Activated CD4-positive, alpha-beta T cell treated with anti-CD3 and anti-CD28 coated beads, Interleukin-2, amount 10 ng/mL, durations not matched to agents 24 days and 14 days (primary cell): ENCODE measurements around the gene BLOC1S6. TPM values are rescaled to one million over a fixed set of nuclear protein-coding genes. Genes with fewer than 3 reads are reported as not detected.

Experiments
- DNase-seq: peaks from one replicate; pipeline ENCODE4 v3.0.0; 2022
- H3K27ac Mint-ChIP-seq: one replicate; pipeline ENCODE4 v1.8.0; 2022; ENCODE audit warnings: mild to moderate bottlenecking, mixed read lengths
- H3K27me3 Mint-ChIP-seq: one replicate; pipeline ENCODE4 v1.8.0; 2022; ENCODE audit warnings: mixed read lengths
- H3K36me3 Mint-ChIP-seq: one replicate; pipeline ENCODE4 v1.8.0; 2022; ENCODE audit warnings: low read depth, mild to moderate bottlenecking, mixed read lengths
- H3K4me1 Mint-ChIP-seq: one replicate; pipeline ENCODE4 v1.8.0; 2021; ENCODE audit warnings: mixed read lengths
- H3K4me3 Mint-ChIP-seq: one replicate; pipeline ENCODE4 v1.8.0; 2022; ENCODE audit warnings: mild to moderate bottlenecking, moderate library complexity, mixed read lengths
- H3K9me3 Mint-ChIP-seq: one replicate; pipeline ENCODE4 v1.8.0; 2021; ENCODE audit warnings: mixed read lengths
- intact Hi-C: fragments of 100-400 bp; cut with micrococcal nuclease; formaldehyde crosslinking; loops from one replicate; pipeline ENCODE4 v1.15.1; 2023
- total RNA-seq: library from RNA; stranded (reverse); gene quantifications from 2 replicates; pipeline ENCODE4 v1.2.3, GENCODE V29; 2022

BLOC1S6 gene
- total RNA-seq, 1 donor from 2014 or later: 44.8 TPM

DNA sequence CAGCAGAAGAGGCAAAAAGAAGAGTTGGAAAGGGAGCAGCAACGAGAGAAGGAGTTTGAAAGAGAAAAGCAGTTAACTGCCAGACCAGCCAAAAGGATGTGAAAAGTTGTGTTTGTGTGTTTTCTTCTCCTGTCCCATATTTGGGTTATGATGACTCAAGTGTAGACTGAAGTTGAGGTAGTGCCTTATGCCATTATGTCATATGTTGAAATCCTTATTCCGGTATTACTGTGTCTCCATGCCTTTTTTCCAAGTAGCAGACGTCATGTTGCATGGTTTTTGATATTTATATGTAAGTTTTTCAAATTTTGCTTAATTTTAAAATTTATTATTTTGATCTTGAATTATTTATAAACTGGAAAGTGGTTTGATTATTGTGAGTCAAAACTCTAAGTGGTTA lies 19.2 kb downstream of the BLOC1S6 start:
- intact Hi-C loops: no loop called here
- DNase-seq: no peak
- peaks cover 5% of the 10 kb centered on the region for H3K4me1 Mint-ChIP-seq
- peaks cover 10% of the 10 kb centered on the region for H3K36me3 Mint-ChIP-seq
- H3K27me3 Mint-ChIP-seq: no peaks in the 10 kb centered on the region
- no peaks in the 10 kb centered on the region for H3K9me3 Mint-ChIP-seq
- H3K4me3 Mint-ChIP-seq: no peak overlapping the region
- H3K27ac Mint-ChIP-seq: no peak overlapping the region

GRCh38 chr15:45606841-45607240 lies 19.7 kb downstream of the BLOC1S6 start:
- no peak overlapping the region for H3K27ac Mint-ChIP-seq
- no peak overlapping the region for H3K4me3 Mint-ChIP-seq
- peaks cover 10% of the 10 kb centered on the region for H3K36me3 Mint-ChIP-seq
- no peaks in the 10 kb centered on the region for H3K27me3 Mint-ChIP-seq
- intact Hi-C loops: no loop called here
- peaks cover 5% of the 10 kb centered on the region for H3K4me1 Mint-ChIP-seq
- no peaks in the 10 kb centered on the region for H3K9me3 Mint-ChIP-seq
- DNase-seq: no peak

DNA sequence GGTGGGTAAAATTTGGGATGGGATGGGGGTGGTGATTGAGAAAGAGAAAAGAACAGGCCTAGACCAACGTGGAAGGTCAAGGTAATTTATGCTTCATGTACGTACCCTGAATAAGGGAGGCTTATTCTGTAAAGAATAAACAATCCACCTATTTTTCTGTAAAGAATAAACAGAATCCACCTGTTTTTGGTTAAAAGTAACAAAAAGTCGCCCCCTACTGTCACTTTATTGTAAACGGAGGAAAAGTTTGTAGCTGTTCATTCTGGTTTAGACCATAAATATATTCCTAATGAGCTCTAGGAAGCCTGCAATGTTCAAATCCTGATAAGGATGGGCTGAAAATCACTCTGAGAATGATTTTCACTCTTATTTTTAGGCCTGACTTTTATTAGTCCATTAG lies 24.1 kb downstream of the BLOC1S6 start:
- H3K4me1 Mint-ChIP-seq: peaks cover 10% of the 10 kb centered on the region
- peak overlapping the region; percentile 15 for H3K27ac Mint-ChIP-seq
- no peaks in the 10 kb centered on the region for H3K9me3 Mint-ChIP-seq
- H3K36me3 Mint-ChIP-seq: peaks cover 6% of the 10 kb centered on the region
- intact Hi-C loops: loop anchor here (5.0 kb wide), 1 partner anchor 89 kb away; the partner anchor contains the start of gene SLC30A4
- no peak overlapping the region for H3K4me3 Mint-ChIP-seq
- peak; percentile 66 for DNase-seq
- no peaks in the 10 kb centered on the region for H3K27me3 Mint-ChIP-seq

GRCh38 chr15:45612790-45613415 lies 25.7 kb downstream of the BLOC1S6 start:
- Mint-ChIP-seq H3K9me3 (no peaks in the 10 kb centered on the region), H3K4me1 (peaks cover 10% of the 10 kb centered on the region), H3K27ac (peak overlapping the region; percentile 83), H3K36me3 (no peaks in the 10 kb centered on the region), H3K27me3 (no peaks in the 10 kb centered on the region), H3K4me3 (peak overlapping the region; percentile 41)
- intact Hi-C loops: loop anchor here (5.0 kb wide), 1 partner anchor 91 kb away; the partner anchor contains the start of gene SLC30A4
- DNase-seq: no peak

DNA sequence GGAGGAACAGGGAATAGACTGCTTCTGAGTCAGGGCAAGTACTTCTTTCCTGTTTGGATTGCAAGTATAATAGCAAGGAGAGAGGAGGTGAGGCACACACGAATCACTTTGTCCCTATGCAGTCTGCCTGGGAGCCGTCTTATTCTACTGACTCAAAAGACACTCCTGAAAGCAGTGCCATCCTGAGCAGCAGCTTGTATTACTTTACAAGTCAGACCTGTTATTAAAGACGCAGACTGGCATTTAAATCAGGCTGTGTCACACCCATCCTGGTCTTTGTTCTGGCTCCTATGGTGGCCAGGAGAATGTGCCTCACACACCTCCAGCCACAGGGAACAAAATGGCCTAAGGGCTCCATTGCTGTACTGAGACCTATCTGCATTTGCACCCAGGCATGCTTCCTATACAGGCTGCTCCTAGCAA lies 29.7 kb downstream of the BLOC1S6 start:
- intact Hi-C loops: no loop called here
- no peak for DNase-seq

GRCh38 chr15:45618813-45619212 lies 31.6 kb downstream of the BLOC1S6 start:
- Mint-ChIP-seq H3K4me1 (peaks cover 2% of the 10 kb centered on the region), H3K36me3 (no peaks in the 10 kb centered on the region), H3K4me3 (no peak overlapping the region), H3K9me3 (peaks cover 6% of the 10 kb centered on the region), H3K27ac (no peak overlapping the region), H3K27me3 (peaks cover 14% of the 10 kb centered on the region)
- intact Hi-C loops: no loop called here
- peak; percentile 61 for DNase-seq

More for the DNA sequence above, 29.7 kb downstream of the BLOC1S6 start:
- no peaks in the 10 kb centered on the region for H3K36me3 Mint-ChIP-seq
- H3K4me3 Mint-ChIP-seq: no peak overlapping the region
- H3K4me1 Mint-ChIP-seq: peaks cover 9% of the 10 kb centered on the region
- H3K27me3 Mint-ChIP-seq: peaks cover 1% of the 10 kb centered on the region
- H3K9me3 Mint-ChIP-seq: no peaks in the 10 kb centered on the region
- H3K27ac Mint-ChIP-seq: no peak overlapping the region

DNA sequence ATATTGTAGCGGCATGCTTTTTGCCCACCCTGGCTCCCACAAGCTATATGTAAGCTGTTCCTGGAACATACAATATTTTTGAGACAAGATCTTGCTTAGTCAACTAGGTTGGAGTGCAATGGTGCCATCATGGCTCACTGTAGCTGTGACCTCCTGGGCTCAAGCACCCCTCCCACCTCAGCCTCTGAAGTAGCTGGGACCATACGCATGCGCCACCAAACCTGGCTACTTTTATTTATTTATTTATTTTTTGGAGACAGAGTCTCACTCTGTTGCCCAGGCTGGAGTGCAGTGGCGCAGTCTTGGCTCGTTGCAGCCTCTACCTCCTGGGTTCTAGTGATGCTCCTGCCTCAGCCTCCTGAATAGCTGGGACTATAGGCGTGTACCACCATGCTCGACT lies 41.0 kb downstream of the BLOC1S6 start:
- no peak for DNase-seq
- H3K27me3 Mint-ChIP-seq: peaks cover 20% of the 10 kb centered on the region
- H3K4me1 Mint-ChIP-seq: peaks cover 4% of the 10 kb centered on the region
- intact Hi-C loops: no loop called here
- H3K4me3 Mint-ChIP-seq: no peak overlapping the region
- H3K27ac Mint-ChIP-seq: no peak overlapping the region
- H3K36me3 Mint-ChIP-seq: peaks cover 6% of the 10 kb centered on the region
- H3K9me3 Mint-ChIP-seq: peaks cover 19% of the 10 kb centered on the region

- intact Hi-C loops: no loop called here
- peaks cover 8% of the 10 kb centered on the region for H3K36me3 Mint-ChIP-seq
- peaks cover 11% of the 10 kb centered on the region for H3K9me3 Mint-ChIP-seq
- no peak for DNase-seq
- H3K27ac Mint-ChIP-seq: no peak overlapping the region
- no peak overlapping the region for H3K4me3 Mint-ChIP-seq
- peaks cover 12% of the 10 kb centered on the region for H3K27me3 Mint-ChIP-seq
- peaks cover 13% of the 10 kb centered on the region for H3K4me1 Mint-ChIP-seq
Measured at GRCh38 chr15:45630917-45631691, 43.9 kb downstream of the BLOC1S6 start.

- Mint-ChIP-seq H3K27me3 (peaks cover 10% of the 10 kb centered on the region), H3K4me1 (peaks cover 13% of the 10 kb centered on the region), H3K27ac (no peak overlapping the region), H3K9me3 (peaks cover 5% of the 10 kb centered on the region), H3K36me3 (peaks cover 6% of the 10 kb centered on the region), H3K4me3 (no peak overlapping the region)
- intact Hi-C loops: no loop called here
- no peak for DNase-seq
Measured at GRCh38 chr15:45631776-45632175, 44.6 kb downstream of the BLOC1S6 start.

- Mint-ChIP-seq H3K4me1 (peaks cover 38% of the 10 kb centered on the region), H3K4me3 (peak within 1 kb of the TSS; percentile 100), H3K27me3 (peaks cover 2% of the 10 kb centered on the region), H3K9me3 (no peaks in the 10 kb centered on the region), H3K36me3 (peaks cover 27% of the 10 kb centered on the region), H3K27ac (peak within 1 kb of the TSS; percentile 98)
- intact Hi-C loops: loop anchor here (1.0 kb wide), 1 partner anchor 47 kb away; the partner anchor contains the start of gene BLOC1S6
- peak; percentile 92 for DNase-seq
Measured at GRCh38 chr15:45634432-45635190, 47.4 kb downstream of the BLOC1S6 start, which contains the start of gene SQOR. SQOR (plus strand) TSS chr15:45635029; CDS start chr15:45658924, 23,895 bp downstream.

- no peaks in the 10 kb centered on the region for H3K9me3 Mint-ChIP-seq
- peaks cover 2% of the 10 kb centered on the region for H3K27me3 Mint-ChIP-seq
- peak overlapping the region; percentile 100 for H3K4me3 Mint-ChIP-seq
- peaks cover 44% of the 10 kb centered on the region for H3K4me1 Mint-ChIP-seq
- H3K27ac Mint-ChIP-seq: peak overlapping the region; percentile 98
- H3K36me3 Mint-ChIP-seq: peaks cover 33% of the 10 kb centered on the region
- intact Hi-C loops: loop anchor here (1.0 kb wide), 1 partner anchor 48 kb away; the partner anchor contains the start of gene BLOC1S6
- DNase-seq: peak; percentile 90
Measured at GRCh38 chr15:45635191-45635638, 48.0 kb downstream of the BLOC1S6 start.

DNA sequence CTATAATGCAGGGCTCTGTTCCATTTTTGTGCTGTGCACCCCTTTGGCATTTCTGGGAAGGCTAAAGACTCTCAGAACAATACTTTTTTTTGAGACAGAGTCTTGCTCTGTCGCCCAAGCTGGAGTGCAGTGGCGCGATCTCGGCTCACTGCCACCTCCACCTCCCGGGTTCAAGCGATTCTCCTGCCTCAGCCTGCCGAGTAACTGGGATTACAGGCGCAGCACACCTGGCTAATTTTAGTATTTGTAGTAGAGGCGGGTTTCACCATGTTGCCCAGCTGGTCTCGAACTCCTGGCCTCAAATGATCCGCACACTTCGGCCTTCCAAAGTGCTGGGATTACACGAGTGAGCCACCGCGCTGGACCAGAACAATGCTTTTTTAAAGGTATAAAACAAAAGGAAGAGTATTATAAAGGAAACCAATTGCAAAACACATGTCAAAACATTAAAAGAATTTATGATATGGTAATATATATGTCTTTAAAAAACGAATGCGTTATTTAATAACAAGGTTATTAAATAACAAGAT lies 48.6 kb downstream of the BLOC1S6 start:
- Mint-ChIP-seq H3K4me1 (peaks cover 50% of the 10 kb centered on the region), H3K27me3 (peaks cover 2% of the 10 kb centered on the region), H3K36me3 (peaks cover 35% of the 10 kb centered on the region), H3K4me3 (peak overlapping the region; percentile 100), H3K9me3 (no peaks in the 10 kb centered on the region), H3K27ac (peak overlapping the region; percentile 98)
- intact Hi-C loops: loop anchor here (1.0 kb wide), 1 partner anchor 49 kb away; the partner anchor contains the start of gene BLOC1S6
- DNase-seq: no peak

DNA sequence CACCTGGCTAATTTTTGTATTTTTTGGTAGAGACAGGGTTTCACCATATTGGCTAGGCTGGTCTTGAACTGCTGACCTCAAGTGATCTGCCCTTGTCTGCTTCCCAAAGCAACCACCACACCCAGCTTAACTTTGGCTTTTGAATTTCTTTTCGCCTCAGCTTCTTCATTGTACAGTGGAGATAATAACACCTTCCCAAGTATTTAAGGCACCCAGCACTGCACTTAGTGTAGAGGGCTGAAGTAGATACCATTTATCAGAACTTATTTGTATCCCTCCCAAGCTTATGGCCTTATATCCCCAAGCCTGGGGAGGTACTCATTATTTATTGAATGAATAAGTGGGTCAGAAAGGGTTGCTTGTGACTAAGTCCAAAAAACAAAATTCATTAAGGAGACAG lies 50.0 kb downstream of the BLOC1S6 start:
- intact Hi-C loops: loop anchor here (1.0 kb wide), 1 partner anchor 437 kb away; no protein-coding TSS in a partner anchor
- H3K36me3 Mint-ChIP-seq: peaks cover 39% of the 10 kb centered on the region
- DNase-seq: no peak
- H3K9me3 Mint-ChIP-seq: no peaks in the 10 kb centered on the region
- peak overlapping the region; percentile 100 for H3K4me3 Mint-ChIP-seq
- H3K27ac Mint-ChIP-seq: peak overlapping the region; percentile 94
- H3K4me1 Mint-ChIP-seq: peaks cover 58% of the 10 kb centered on the region
- H3K27me3 Mint-ChIP-seq: no peaks in the 10 kb centered on the region
